Measurements from ENCODE around the gene LMAN2. TPM values are rescaled to one million over a fixed set of nuclear protein-coding genes. Genes with fewer than 3 reads are reported as not detected.

Gene LMAN2
- total RNA-seq, 1 experiment from 2014 or later: 128 TPM

- TF ChIP-seq ATF3 (IDR thresholded peaks at IDR 0.05) (no peak), TCF7L2 (IDR thresholded peaks at IDR 0.05; ENCODE audit: borderline replicate concordance, extremely low read depth, insufficient read depth, insufficient read length) (no peak), ELF1 (IDR thresholded peaks at IDR 0.05; ENCODE audit: borderline replicate concordance, low read depth) (no peak), CEBPB (IDR thresholded peaks at IDR 0.05; ENCODE audit: low read depth) (no peak), ZFX (IDR thresholded peaks at IDR 0.05) (no peak), CTCF (IDR thresholded peaks at IDR 0.05 in 2 of 3, conservative IDR thresholded peaks at IDR 0.05 in 1 of 3; ENCODE audit: borderline replicate concordance in 1 of 3, insufficient read depth in 1 of 3, low read depth in 2 of 3, low read length in 2 of 3) (no peak), POLR2AphosphoS5 (IDR thresholded peaks at IDR 0.05; ENCODE audit: low read depth, low read length) (no peak), RAD21 (IDR thresholded peaks at IDR 0.05; ENCODE audit: low read depth) (no peak), REST (IDR thresholded peaks at IDR 0.05; ENCODE audit: low read depth) (no peak), EGR1 (IDR thresholded peaks at IDR 0.05; ENCODE audit: low read depth) (no peak), EZH2 (IDR thresholded peaks at IDR 0.05) (no peak), YY1 (IDR thresholded peaks at IDR 0.05; ENCODE audit: extremely low read depth, insufficient replicate concordance, low read depth, low read length) (no peak), FOSL1 (IDR thresholded peaks at IDR 0.05; ENCODE audit: low read depth) (no peak), CBX3 (IDR thresholded peaks at IDR 0.05; ENCODE audit: low read depth) (no peak), SP1 (IDR thresholded peaks at IDR 0.05; ENCODE audit: low read depth) (no peak), EZH2phosphoT487 (IDR thresholded peaks at IDR 0.05; ENCODE audit: borderline replicate concordance) (no peak), JUND (IDR thresholded peaks at IDR 0.05) (no peak), POLR2A (IDR thresholded peaks at IDR 0.05; ENCODE audit: borderline replicate concordance, extremely low read depth, insufficient read depth, insufficient read length) (no peak)
- TF ChIP-seq, protein P1, sequence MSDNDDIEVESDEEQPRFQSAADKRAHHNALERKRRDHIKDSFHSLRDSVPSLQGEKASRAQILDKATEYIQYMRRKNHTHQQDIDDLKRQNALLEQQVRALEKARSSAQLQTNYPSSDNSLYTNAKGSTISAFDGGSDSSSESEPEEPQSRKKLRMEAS (IDR thresholded peaks at IDR 0.05): no peak
- Histone ChIP-seq H3K36me3 (ENCODE audit: control insufficient read depth in 1 of 2, insufficient read depth in 2 of 2, low read length in 2 of 2) (no peaks in the 10 kb centered on the region), H3K4me3 (replicated peaks in 1 of 2; ENCODE audit: low read depth in 1 of 2, low read length in 2 of 2) (no peak overlapping the region), H4K20me1 (ENCODE audit: insufficient read depth) (no peaks in the 10 kb centered on the region), H3K4me2 (ENCODE audit: low read length) (no peak overlapping the region), H3K9ac (ENCODE audit: low read length) (no peak overlapping the region), H3K27me3 (ENCODE audit: insufficient read depth, low read length) (no peaks in the 10 kb centered on the region), H3K4me1 (ENCODE audit: control insufficient read depth in 1 of 2, insufficient read depth in 2 of 2, low read length in 2 of 2) (peaks cover 7 to 17% of the 10 kb centered on the region in 2 experiments), H2AFZ (ENCODE audit: low read depth, low read length, poor library complexity, severe bottlenecking) (no peak overlapping the region), H3K9me2 (ENCODE audit: insufficient read depth) (no peaks in the 10 kb centered on the region), H3K79me2 (ENCODE audit: insufficient read depth, low read length) (peaks cover 11% of the 10 kb centered on the region), H3K27ac (ENCODE audit: low read depth, low read length) (no peak overlapping the region), H3K9me3 (ENCODE audit: control insufficient read depth in 1 of 2, insufficient read depth in 1 of 2, low read depth in 1 of 2, low read length in 2 of 2) (peaks cover 0 to 4% of the 10 kb centered on the region in 2 experiments; a peak in 1 of 4 replicates)
- no peak for ATAC-seq
- ChIA-PET POLR2A (no interaction called here), RAD21 (ENCODE audit: low non-redundant PET in 1 of 2, low total read pairs in 2 of 2, uncharacterized antibody in 2 of 2, unreplicated experiment in 2 of 2) (no interaction called here), CTCF (interaction anchor here (3.2 kb wide), 1 partner anchor 14 kb away, joined by 15 read pairs; no protein-coding TSS in a partner anchor)
- DNase-seq (ENCODE audit: low read depth, low spot score): no peak
- intact Hi-C loops (cut with micrococcal nuclease): no loop called here
- no TSS peak for BruUV-seq (replicated peaks)
Measured at GRCh38 chr5:177355162-177355867, 3.8 kb upstream of the LMAN2 start.
